Measurements from ENCODE around the gene MEIOSIN. TPM values are rescaled to one million over a fixed set of nuclear protein-coding genes. Genes with fewer than 3 reads are reported as not detected.

MEIOSIN gene
- total and polyA plus RNA-seq, 2 of the 13 experiments (the other 11 are each of a cell fraction or from before 2014, with no cell fraction given): not detected

GRCh38 chr19:45716359-45717130 is 16.7 kb upstream of the MEIOSIN start:
- in situ Hi-C loops (cut with HindIII; ENCODE audit: extremely low pct_ligation_motif_present, low pct_unique_long_range_greater_than_20kb): no loop called here
- Histone ChIP-seq H3K27ac (ENCODE audit: extremely low read length, insufficient read depth, low read length) (peak overlapping the region; percentile 88), H3K9me3 (ENCODE audit: low read length) (no peaks in the 10 kb centered on the region), H3K4me2 (ENCODE audit: low read depth, low read length) (peak overlapping the region; percentile 80), H3K9ac (ENCODE audit: insufficient read depth, low read depth, low read length) (peak overlapping the region; percentile 98), H3K4me1 (ENCODE audit: insufficient read depth, low read length) (peaks cover 57% of the 10 kb centered on the region), H3K79me2 (ENCODE audit: insufficient read depth, low read length) (peaks cover 37% of the 10 kb centered on the region), H2AFZ (ENCODE audit: low read length) (no peak overlapping the region), H4K20me1 (ENCODE audit: insufficient read depth, low read length) (no peaks in the 10 kb centered on the region), H3K4me3 (replicated peaks in 1 of 3; ENCODE audit: insufficient read depth in 1 of 3, low read depth in 2 of 3, low read length in 3 of 3) (peak overlapping the region; percentile 71 to 79 (median 73)), H3K36me3 (replicated peaks in 1 of 2; ENCODE audit: control insufficient read depth in 1 of 2, insufficient read depth in 2 of 2, low read length in 2 of 2) (peaks cover 3 to 12% of the 10 kb centered on the region in 2 experiments; a peak in 1 of 5 replicates), H3K27me3 (ENCODE audit: control insufficient read depth in 1 of 2, insufficient read depth in 2 of 2, low read length in 2 of 2) (no peaks in the 10 kb centered on the region; a peak in 1 of 5 replicates)
- BruUV-seq (replicated peaks): TSS peak; percentile 80
- TF ChIP-seq SALL1 (CRISPR knock-in tag; IDR thresholded peaks at IDR 0.05) (no peak), ZNF766 (CRISPR knock-in tag; IDR thresholded peaks at IDR 0.05; ENCODE audit: borderline replicate concordance) (no peak), SAP130 (CRISPR knock-in tag; IDR thresholded peaks at IDR 0.05; ENCODE audit: low read depth) (no peak), JDP2 (CRISPR knock-in tag; IDR thresholded peaks at IDR 0.05; ENCODE audit: borderline replicate concordance) (no peak), ZNF709 (CRISPR knock-in tag; IDR thresholded peaks at IDR 0.05) (peak; percentile 73; the same call in 1 of the 2 replicates), TAF1 (CRISPR knock-in tag; IDR thresholded peaks at IDR 0.05) (peak; percentile 10; the same call in 1 of the 2 replicates), ZBTB3 (CRISPR knock-in tag; IDR thresholded peaks at IDR 0.05; ENCODE audit: borderline replicate concordance, low read depth) (0 out of 2 replicates have a peak, but pooled peaks have one; percentile 49), MATR3 (CRISPR knock-in tag; IDR thresholded peaks at IDR 0.05) (no peak), ZKSCAN1 (IDR thresholded peaks at IDR 0.05; ENCODE audit: low read length) (0 out of 2 replicates have a peak, but pooled peaks have one; percentile 3), ZMYM4 (CRISPR knock-in tag; IDR thresholded peaks at IDR 0.05) (no peak), ZMYM2 (CRISPR knock-in tag; IDR thresholded peaks at IDR 0.05) (0 out of 2 replicates have a peak, but pooled peaks have one; percentile 2), ASH2L (IDR thresholded peaks at IDR 0.05; ENCODE audit: insufficient read length, low read depth, low read length) (peak; percentile 34), POLR2A (IDR thresholded peaks at IDR 0.05; ENCODE audit: insufficient read depth in 1 of 2, low read depth in 2 of 2, low read length in 2 of 2) (0 out of 4 replicates have a peak, but pooled peaks of 1 of the 2 experiments have one; percentile 14), MED1 (CRISPR knock-in tag; IDR thresholded peaks at IDR 0.05) (no peak)
- TF ChIP-seq, protein P1, sequence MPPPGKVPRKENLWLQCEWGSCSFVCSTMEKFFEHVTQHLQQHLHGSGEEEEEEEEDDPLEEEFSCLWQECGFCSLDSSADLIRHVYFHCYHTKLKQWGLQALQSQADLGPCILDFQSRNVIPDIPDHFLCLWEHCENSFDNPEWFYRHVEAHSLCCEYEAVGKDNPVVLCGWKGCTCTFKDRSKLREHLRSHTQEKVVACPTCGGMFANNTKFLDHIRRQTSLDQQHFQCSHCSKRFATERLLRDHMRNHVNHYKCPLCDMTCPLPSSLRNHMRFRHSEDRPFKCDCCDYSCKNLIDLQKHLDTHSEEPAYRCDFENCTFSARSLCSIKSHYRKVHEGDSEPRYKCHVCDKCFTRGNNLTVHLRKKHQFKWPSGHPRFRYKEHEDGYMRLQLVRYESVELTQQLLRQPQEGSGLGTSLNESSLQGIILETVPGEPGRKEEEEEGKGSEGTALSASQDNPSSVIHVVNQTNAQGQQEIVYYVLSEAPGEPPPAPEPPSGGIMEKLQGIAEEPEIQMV (CRISPR knock-in tag; IDR thresholded peaks at IDR 0.05; ENCODE audit: low read depth): no peak
- CTCF ChIA-PET (ENCODE audit: low intra/inter-chr PET ratio, low total read pairs): no interaction called here
- 1% methylated on average over 24 of the region's 24 CpGs for WGBS (ENCODE audit: low lambda C conversion rate)
- intact Hi-C loops (cut with micrococcal nuclease; ENCODE audit: unreplicated experiment): loop anchor here (1.0 kb wide), 1 partner anchor 23 kb away; no protein-coding TSS in a partner anchor
- POLR2A ChIA-PET: interaction anchor here (0.6 to 4.7 kb wide), 17 partner anchors 9 to 1071 kb away, joined by 3 to 94 read pairs (median 5); partner anchors contain the start of genes DMWD, EML2, FBXO46 and FOXA3
- DNase-seq (ENCODE audit: low spot score) (no peak), FAIRE-seq (no peak), ATAC-seq (no peak)

All from HepG2 (cell line).